ENCODE measurements around the gene RCAN1. TPM values are rescaled to one million over a fixed set of nuclear protein-coding genes. Genes with fewer than 3 reads are reported as not detected.
A peak's percentile ranks its signal among the peaks of the same experiment; 100 is the strongest.

RCAN1 gene
- total and polyA plus RNA-seq, 2 of the 13 experiments (the other 11 are each of a cell fraction or from before 2014, with no cell fraction given), result 9.4 to 34.1 TPM

DNA sequence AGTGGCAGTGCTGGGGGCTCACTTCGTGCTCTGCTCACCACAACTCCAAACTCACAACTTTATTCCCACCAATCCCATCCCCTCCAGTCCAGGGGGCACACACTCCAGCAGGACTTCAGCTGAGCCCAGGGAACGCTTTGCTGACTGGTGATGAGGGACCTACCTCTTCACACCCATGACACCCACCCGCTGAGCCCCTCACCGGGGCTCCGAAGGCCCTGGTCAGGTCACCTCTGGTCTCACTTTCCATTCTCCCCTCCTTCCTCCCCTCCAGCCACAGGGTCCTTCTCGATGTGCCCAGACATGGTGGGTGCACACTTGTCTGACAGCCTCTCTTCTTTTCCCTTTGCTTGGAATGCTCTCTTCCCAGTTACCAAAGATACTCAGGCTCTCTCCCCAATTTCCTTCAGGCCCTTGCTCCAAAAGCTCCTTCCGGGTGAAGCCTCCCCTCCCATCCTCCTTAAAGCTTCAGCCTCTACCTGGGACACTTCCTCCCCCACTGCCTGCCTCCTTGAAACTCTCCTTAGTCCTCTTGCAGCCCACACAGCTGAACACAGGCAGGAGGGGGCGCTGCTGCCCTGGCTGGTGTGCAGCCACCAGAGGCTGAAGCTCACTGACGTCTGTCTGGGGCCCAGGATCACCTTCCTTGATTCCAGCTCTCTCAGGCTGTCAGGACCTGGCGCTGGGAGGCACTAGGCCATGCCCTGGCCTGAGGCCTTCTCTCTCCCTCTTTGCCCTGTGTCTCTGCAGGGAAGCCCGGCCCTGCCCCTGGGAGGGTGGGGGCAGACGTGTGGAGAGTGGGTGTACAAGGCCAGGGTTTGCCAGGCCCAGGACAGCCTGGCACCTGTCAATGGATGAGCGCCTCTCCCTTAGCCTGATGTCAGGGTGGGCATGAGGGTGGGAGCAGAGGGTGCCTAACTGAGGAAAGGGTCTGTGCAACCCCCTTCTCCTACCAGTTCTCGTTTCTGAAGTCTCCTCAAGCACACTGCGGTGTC lies 104.5 kb downstream of the RCAN1 start (continued):
- TF ChIP-seq, protein P1, sequence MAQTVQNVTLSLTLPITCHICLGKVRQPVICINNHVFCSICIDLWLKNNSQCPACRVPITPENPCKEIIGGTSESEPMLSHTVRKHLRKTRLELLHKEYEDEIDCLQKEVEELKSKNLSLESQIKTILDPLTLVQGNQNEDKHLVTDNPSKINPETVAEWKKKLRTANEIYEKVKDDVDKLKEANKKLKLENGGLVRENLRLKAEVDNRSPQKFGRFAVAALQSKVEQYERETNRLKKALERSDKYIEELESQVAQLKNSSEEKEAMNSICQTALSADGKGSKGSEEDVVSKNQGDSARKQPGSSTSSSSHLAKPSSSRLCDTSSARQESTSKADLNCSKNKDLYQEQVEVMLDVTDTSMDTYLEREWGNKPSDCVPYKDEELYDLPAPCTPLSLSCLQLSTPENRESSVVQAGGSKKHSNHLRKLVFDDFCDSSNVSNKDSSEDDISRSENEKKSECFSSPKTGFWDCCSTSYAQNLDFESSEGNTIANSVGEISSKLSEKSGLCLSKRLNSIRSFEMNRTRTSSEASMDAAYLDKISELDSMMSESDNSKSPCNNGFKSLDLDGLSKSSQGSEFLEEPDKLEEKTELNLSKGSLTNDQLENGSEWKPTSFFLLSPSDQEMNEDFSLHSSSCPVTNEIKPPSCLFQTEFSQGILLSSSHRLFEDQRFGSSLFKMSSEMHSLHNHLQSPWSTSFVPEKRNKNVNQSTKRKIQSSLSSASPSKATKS (CRISPR knock-in tag; IDR thresholded peaks at IDR 0.05), result no peak
- TF ChIP-seq HIVEP1 (CRISPR knock-in tag; IDR thresholded peaks at IDR 0.05) (no peak), MZF1 (CRISPR knock-in tag; IDR thresholded peaks at IDR 0.05; ENCODE audit: borderline replicate concordance) (no peak), KLF16 (CRISPR knock-in tag; IDR thresholded peaks at IDR 0.05) (no peak), HMGA1 (CRISPR knock-in tag; conservative IDR thresholded peaks at IDR 0.05) (no peak), IRF2 (CRISPR knock-in tag; IDR thresholded peaks at IDR 0.05) (0 out of 2 replicates have a peak, but pooled peaks have one; percentile 56), CBX5 (CRISPR knock-in tag; IDR thresholded peaks at IDR 0.05; ENCODE audit: borderline replicate concordance) (peak; percentile 50; the same call in 1 of the 2 replicates), KDM3A (CRISPR knock-in tag; IDR thresholded peaks at IDR 0.05; ENCODE audit: low read depth) (no peak), HMG20B (CRISPR knock-in tag; conservative IDR thresholded peaks at IDR 0.05) (no peak), JUN (CRISPR knock-in tag; IDR thresholded peaks at IDR 0.05) (no peak), PPARG (CRISPR knock-in tag; conservative IDR thresholded peaks at IDR 0.05) (no peak), NKX3-1 (CRISPR knock-in tag; IDR thresholded peaks at IDR 0.05) (no peak)
- TF ChIP-seq, protein P2, sequence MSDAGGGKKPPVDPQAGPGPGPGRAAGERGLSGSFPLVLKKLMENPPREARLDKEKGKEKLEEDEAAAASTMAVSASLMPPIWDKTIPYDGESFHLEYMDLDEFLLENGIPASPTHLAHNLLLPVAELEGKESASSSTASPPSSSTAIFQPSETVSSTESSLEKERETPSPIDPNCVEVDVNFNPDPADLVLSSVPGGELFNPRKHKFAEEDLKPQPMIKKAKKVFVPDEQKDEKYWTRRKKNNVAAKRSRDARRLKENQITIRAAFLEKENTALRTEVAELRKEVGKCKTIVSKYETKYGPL (CRISPR knock-in tag; IDR thresholded peaks at IDR 0.05), result no peak
- TF ChIP-seq, protein P3, sequence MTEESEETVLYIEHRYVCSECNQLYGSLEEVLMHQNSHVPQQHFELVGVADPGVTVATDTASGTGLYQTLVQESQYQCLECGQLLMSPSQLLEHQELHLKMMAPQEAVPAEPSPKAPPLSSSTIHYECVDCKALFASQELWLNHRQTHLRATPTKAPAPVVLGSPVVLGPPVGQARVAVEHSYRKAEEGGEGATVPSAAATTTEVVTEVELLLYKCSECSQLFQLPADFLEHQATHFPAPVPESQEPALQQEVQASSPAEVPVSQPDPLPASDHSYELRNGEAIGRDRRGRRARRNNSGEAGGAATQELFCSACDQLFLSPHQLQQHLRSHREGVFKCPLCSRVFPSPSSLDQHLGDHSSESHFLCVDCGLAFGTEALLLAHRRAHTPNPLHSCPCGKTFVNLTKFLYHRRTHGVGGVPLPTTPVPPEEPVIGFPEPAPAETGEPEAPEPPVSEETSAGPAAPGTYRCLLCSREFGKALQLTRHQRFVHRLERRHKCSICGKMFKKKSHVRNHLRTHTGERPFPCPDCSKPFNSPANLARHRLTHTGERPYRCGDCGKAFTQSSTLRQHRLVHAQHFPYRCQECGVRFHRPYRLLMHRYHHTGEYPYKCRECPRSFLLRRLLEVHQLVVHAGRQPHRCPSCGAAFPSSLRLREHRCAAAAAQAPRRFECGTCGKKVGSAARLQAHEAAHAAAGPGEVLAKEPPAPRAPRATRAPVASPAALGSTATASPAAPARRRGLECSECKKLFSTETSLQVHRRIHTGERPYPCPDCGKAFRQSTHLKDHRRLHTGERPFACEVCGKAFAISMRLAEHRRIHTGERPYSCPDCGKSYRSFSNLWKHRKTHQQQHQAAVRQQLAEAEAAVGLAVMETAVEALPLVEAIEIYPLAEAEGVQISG (CRISPR knock-in tag; IDR thresholded peaks at IDR 0.05), result 0 out of 2 replicates have a peak, but pooled peaks have one; percentile 20
- TF ChIP-seq, protein P4, sequence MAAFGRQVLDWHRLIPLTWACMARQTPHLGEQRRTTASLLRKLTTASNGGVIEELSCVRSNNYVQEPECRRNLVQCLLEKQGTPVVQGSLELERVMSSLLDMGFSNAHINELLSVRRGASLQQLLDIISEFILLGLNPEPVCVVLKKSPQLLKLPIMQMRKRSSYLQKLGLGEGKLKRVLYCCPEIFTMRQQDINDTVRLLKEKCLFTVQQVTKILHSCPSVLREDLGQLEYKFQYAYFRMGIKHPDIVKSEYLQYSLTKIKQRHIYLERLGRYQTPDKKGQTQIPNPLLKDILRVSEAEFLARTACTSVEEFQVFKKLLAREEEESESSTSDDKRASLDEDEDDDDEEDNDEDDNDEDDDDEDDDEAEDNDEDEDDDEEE (CRISPR knock-in tag; IDR thresholded peaks at IDR 0.05), result no peak
- TF ChIP-seq, protein P5, sequence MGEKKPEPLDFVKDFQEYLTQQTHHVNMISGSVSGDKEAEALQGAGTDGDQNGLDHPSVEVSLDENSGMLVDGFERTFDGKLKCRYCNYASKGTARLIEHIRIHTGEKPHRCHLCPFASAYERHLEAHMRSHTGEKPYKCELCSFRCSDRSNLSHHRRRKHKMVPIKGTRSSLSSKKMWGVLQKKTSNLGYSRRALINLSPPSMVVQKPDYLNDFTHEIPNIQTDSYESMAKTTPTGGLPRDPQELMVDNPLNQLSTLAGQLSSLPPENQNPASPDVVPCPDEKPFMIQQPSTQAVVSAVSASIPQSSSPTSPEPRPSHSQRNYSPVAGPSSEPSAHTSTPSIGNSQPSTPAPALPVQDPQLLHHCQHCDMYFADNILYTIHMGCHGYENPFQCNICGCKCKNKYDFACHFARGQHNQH (CRISPR knock-in tag; IDR thresholded peaks at IDR 0.05), result no peak; the same call in 1 of the 2 replicates

Data from HepG2 (cell line).